ENCODE results near the gene PPP2R5D.
"Not testable (repeated sequence)": the region's sequence is repeated elsewhere in the genome, so short reads cannot be mapped to it uniquely, and the experiment has no call there.

PPP2R5D gene

GRCh38 chr6:43032326-43032725 is 48.0 kb downstream of the PPP2R5D start:
- DNase-seq (ENCODE audit: low read depth) = no peak

- DNase-seq (ENCODE audit: low read depth) = no peak
These were observed 49.3 kb downstream of the PPP2R5D start for GRCh38 chr6:43033496-43034189.

- no peak for DNase-seq (ENCODE audit: low read depth)
These were observed 49.8 kb downstream of the PPP2R5D start for GRCh38 chr6:43034190-43034525.

- DNase-seq (ENCODE audit: low read depth) = no peak
These were observed 51.3 kb downstream of the PPP2R5D start for GRCh38 chr6:43035495-43036194.

GRCh38 chr6:43036712-43037111 is 52.3 kb downstream of the PPP2R5D start:
- no peak for DNase-seq (ENCODE audit: low read depth)

- DNase-seq (ENCODE audit: low read depth) = no peak
These were observed 52.8 kb downstream of the PPP2R5D start for GRCh38 chr6:43037197-43037596.

GRCh38 chr6:43037706-43038105 is 53.3 kb downstream of the PPP2R5D start:
- no peak for DNase-seq (ENCODE audit: low read depth)

- DNase-seq (ENCODE audit: low read depth) = no peak
These were observed 54.4 kb downstream of the PPP2R5D start for GRCh38 chr6:43038727-43039126.

- no peak for DNase-seq (ENCODE audit: low read depth)
These were observed 56.3 kb downstream of the PPP2R5D start for GRCh38 chr6:43040542-43041257.

GRCh38 chr6:43041475-43041874 is 57.1 kb downstream of the PPP2R5D start:
- DNase-seq (ENCODE audit: low read depth) = not testable (repeated sequence)

GRCh38 chr6:43043310-43043709 is 58.9 kb downstream of the PPP2R5D start:
- no peak for DNase-seq (ENCODE audit: low read depth)

GRCh38 chr6:43045371-43045930 is 61.1 kb downstream of the PPP2R5D start:
- no peak for DNase-seq (ENCODE audit: low read depth)

GRCh38 chr6:43047998-43048397 is 63.6 kb downstream of the PPP2R5D start:
- DNase-seq (ENCODE audit: low read depth) = no peak

- DNase-seq (ENCODE audit: low read depth) = no peak
These were observed 66.6 kb downstream of the PPP2R5D start for GRCh38 chr6:43050981-43051380.

- DNase-seq (ENCODE audit: low read depth) = no peak
These were observed 68.0 kb downstream of the PPP2R5D start for GRCh38 chr6:43052225-43052841.

- DNase-seq (ENCODE audit: low read depth) = no peak
These were observed 68.6 kb downstream of the PPP2R5D start for GRCh38 chr6:43052842-43053544.

- peak; percentile 83 for DNase-seq (ENCODE audit: low read depth)
These were observed 69.3 kb downstream of the PPP2R5D start, which contains the start of gene CUL7 for GRCh38 chr6:43053545-43054205. CUL7 (minus strand) TSS chr6:43053851; CDS start chr6:43052788, 1,063 bp downstream.

GRCh38 chr6:43054206-43054943 is 70.0 kb downstream of the PPP2R5D start:
- no peak for DNase-seq (ENCODE audit: low read depth)

- DNase-seq (ENCODE audit: low read depth) = no peak
These were observed 71.6 kb downstream of the PPP2R5D start for GRCh38 chr6:43055966-43056365.

- DNase-seq (ENCODE audit: low read depth) = no peak
These were observed 74.2 kb downstream of the PPP2R5D start for GRCh38 chr6:43058531-43058930.

All from GM04503 (cell line).